Caki2 (cell line): Measurements from ENCODE around the gene DSTN. TPM values are rescaled to one million over a fixed set of nuclear protein-coding genes. Genes with fewer than 3 reads are reported as not detected.

ENCODE experiments used
- DNase-seq: peaks from one replicate; pipeline ENCODE4 v3.0.0-alpha.2; 2015; ENCODE audit warnings: low read depth
- in situ Hi-C: cut with HindIII; loops from 2 replicates; pipeline ENCODE4 v1.10.0; 2016; ENCODE audit warnings: low sequenced_read_pairs, low pct_unique_long_range_greater_than_20kb, mixed read lengths
- total RNA-seq: library from RNA; depleted of rRNA; stranded (reverse); fragments of >200 nt; shearing (Covaris generic); gene quantifications from 2 replicates; pipeline ENCODE4 v1.2.3, GENCODE V29; 2014; ENCODE audit warnings: low replicate concordance

The DSTN gene
- total RNA-seq, 1 experiment from 2014 or later = 935 TPM

DNA sequence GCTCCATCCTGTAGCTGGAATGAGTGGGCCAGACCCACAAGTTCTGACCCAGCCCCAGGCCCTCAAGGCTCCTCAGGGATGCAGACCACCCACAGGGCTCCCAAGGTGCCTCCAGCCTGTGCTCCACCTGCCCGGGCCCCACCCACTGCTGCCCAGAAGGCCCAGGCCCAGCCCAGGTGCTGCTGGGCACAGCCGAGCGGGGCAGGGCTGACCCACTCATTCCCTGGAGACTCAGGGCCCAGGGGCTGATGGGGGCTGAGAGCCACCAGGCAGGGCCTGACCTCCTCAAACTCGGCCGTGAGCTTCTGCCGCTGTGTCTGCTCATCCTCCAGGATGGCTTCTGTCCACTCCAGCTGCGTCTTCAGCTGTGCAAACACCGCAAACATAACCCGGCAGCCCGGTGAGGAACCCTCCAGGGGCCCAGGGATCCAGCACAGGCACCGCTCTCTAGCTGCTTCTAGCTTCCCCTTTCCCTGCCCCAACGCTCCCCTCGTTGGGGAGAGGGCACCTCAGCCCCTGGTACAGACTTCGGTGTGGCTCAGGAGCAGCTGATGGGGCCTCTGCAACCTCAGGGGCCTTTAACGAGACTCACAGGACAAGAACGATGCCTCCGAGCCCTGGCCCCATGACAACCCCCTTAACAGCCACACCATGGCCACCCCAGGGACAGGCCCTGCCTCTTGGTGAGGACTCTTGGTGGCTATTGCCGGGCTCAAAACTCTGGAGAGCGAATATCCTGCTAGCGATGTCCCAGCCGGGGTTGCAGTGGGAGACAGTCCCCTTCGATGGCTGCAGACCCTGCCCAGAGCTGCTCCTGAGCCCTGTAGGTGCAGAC is 46.0 kb downstream of the DSTN start:
- in situ Hi-C loops = no loop called here
- DNase-seq = no peak

DNA sequence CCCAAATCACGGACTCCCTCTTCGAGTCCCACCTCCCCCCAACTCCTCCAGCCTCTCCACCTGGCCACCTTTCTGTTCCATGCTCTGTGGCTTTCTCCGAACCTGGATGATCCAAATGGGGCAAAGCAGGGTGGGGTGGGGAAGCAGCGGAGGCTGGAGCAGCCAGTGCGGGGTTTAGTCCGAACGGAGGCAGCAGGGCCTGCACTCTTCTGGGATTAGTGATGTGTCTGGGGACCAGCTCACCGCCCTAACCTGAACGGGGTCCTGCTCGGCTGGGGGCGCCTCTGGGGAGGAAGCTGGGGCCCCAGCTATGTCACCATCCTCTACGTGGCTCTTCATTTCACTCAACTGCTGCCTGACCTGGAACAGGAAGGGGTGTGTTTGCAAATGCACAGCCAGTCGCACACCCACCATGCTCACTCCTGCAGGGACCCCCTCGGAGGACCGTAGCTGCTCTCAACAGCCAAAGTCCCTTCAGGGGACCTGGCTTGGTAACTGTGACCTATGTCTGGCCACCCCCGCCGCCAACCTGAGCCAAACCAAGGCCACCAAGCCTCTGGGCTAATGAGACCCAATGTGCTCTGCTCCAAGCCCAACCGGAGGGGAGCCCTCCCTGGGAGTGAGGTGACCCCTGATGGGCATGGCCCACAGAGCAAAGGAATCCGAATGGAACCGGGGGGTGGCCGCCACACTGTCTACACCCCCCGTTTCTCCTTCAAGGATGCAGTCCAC is 46.8 kb downstream of the DSTN start:
- DNase-seq = no peak
- in situ Hi-C loops = no loop called here

DNA sequence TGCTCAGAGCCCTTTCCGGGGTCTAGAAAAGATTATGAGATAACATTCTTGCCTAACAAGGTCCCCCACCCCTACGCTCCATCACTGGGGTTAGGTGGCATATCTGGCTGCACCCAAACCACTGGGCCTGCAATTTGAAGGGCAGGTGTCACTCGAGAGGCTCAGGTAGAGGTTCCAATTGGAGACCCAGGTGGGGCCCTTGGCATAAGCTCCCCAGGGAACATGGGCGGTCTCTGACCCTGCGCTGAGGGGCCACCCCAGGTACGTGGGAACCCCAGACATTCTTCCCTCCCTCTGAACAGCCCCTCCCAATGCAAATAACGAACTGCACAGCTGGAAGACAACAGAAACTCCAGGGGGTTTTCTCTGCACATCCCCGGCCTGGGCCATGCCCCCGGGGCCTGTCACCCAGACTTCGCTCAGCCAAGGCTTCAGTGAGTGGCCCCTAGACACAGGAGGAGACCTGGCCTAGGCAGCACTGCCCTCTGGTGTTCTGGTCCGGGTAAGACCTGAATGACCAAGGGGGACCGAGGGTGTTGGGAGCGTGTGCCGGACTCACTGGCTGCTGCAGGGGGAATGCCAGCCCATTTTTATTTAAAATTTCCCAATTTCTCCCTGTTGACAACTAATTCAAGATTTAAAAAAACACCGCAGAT is 47.5 kb downstream of the DSTN start:
- in situ Hi-C loops = no loop called here
- DNase-seq = no peak

DNA sequence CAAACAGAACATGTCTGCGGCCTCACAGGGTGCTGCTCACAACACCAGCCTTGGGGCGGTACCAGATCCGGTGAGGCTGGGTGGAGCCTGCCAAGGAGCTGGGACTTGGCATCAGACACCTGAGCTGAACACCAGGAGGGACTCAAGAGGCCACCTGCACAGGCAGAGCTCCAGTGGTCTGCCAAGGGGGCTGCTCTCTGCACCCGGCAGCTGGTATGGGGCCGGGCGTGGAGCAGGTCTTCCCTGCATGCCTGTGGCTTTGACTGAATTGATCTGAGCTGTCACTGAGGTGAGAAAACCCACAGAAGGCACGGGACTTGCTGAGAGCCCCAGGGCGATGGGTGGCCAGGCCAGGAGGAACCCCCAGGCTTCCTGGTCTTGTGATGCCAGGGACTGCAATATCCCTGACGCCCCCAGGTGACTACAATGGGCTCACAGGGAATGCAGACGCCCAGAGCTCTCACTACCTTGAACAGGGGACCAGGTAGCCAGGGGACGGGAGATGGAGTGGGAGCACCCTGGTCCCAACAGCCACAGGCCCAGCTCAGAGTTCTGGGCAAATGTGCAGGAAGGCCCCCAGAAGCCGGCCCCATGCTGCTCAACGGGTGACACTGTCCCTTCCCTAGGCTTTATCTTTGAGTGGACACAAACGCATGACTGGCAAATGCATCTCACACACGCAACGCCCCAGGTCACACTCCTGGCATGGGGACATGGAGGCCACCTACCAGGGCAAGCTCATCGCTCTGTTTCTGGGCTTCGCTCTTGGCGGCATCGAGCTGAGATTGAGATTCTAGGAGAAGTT is 48.2 kb downstream of the DSTN start:
- no peak for DNase-seq
- in situ Hi-C loops = no loop called here

DNA sequence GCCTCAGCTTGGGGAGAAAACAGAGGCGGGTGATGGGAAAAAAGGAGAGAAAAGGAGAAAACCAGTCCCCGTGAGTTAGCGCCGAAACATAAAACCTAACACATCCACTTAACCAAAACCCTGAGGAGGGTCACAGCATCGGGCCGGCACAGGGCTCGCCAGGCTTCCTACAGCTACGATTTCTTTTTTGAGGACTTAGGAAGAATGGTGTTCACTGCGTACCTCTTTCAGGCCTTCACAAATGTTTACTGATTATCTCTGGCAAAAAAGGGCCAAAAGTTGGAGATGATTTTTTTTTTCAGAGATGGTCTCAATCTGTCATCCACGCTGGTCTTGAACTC is 48.8 kb downstream of the DSTN start:
- no peak for DNase-seq
- in situ Hi-C loops = no loop called here

DNA sequence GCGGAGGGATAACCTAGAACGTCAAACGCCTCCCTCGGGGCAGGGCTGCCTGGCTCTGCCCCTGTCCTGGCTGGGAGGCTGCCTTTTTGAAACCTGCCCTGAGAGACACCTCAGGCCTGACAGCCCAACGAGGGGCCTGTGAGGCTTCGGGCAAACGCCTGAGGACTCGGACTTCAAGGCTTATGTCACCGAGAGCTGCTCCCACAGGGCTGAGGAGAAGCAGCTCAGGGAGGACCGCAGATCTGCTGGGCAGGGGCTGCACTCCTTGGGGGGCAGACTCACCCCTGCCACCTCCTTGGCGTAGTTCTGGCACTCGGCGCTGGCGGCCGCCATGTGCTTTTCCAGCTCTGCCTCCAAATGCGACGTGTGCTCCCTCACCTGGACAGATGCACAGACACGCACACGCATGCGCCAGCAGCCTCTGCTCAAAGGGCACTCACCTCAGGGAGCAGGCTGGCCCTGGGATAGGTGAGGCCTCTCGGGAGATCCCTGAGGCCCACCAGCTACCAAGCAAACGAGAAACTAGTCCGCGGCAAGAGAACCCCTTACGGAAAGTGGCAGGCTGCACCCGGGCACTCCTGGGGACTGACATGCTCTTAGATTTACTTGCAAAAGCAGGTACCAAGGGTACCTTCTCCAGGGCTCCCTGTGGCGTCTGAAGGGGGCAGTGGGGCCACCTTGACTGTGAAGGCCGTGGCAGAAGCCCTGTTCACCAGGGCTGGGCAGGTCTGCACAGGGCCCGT is 49.6 kb downstream of the DSTN start:
- in situ Hi-C loops = no loop called here
- no peak for DNase-seq

DNA sequence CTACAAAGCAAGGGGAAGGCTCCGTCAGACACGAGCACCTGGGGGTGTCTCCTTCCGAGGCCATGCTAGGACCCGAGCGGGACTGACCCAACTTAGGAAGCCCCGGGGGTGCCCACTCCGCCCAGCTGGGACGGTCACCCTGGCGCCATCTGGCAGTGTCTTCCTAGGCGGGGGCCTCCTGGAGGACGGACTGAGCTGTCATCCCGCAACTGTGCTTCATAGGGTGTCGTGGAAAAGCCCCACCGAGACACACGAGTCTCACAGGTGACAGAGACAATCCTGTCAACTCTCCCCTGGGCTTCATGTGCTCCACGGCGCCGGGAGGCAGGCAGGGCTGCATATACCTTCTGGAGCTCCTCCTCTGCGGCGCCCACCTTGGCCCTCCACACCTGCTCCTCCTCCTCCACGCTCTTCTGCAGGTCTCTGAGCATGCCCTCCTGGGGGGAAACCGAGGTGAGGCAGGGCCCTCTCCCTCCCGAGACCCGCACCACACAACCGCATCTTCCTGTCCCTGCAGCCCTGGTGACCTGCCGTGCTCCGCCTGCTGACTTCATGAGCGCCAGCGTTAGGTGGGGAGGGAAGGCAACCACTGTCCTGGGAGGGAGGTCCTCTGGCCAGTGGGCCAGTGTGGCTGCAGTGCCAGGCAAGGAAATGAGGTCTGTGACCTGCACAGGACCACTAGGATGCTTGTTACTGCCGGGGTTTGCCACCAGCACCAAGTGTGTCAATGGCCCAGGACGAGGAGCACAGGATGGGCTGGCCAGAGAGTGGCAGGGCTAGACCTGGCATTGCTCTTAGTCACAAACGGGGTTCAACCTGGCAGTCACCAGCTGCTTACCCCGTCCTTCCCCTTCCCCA is 50.7 kb downstream of the DSTN start:
- in situ Hi-C loops = no loop called here
- DNase-seq = no peak

DNA sequence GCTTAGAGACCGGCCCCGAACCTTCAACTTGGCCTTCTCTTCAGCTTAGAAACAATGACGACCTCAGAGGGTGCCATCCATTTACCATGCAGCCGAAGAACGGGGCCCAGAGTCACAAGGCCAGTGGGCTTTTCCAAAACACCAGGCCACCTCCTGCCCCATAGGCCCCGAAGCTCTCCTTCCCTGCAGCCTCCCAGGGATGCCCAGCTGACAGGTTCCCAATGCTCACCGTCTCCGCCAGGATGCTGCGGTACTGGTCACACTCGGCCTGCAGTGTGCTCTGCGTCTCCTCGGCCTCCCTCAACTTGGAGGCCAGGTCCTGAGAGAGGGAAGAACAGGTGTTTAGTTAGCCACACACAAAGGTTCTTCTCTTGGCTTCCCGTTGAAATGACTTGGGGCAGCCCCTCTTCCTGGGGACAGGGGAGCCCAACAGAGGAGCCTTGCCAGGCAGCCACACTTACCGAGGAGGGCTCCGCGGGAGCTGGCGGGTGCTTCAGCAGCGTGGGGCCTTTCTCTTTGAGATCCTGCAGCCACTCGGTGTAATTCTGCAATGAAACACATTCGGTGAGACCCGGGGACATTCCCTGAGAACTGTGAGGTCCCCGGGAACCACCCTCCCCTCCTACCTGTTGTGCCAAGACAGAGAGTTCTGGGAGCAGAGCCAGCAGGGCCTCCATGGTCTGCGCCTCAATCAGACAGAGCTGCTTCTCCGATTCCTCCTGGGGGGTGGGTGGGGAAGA is 51.5 kb downstream of the DSTN start:
- in situ Hi-C loops = no loop called here
- DNase-seq = no peak

DNA sequence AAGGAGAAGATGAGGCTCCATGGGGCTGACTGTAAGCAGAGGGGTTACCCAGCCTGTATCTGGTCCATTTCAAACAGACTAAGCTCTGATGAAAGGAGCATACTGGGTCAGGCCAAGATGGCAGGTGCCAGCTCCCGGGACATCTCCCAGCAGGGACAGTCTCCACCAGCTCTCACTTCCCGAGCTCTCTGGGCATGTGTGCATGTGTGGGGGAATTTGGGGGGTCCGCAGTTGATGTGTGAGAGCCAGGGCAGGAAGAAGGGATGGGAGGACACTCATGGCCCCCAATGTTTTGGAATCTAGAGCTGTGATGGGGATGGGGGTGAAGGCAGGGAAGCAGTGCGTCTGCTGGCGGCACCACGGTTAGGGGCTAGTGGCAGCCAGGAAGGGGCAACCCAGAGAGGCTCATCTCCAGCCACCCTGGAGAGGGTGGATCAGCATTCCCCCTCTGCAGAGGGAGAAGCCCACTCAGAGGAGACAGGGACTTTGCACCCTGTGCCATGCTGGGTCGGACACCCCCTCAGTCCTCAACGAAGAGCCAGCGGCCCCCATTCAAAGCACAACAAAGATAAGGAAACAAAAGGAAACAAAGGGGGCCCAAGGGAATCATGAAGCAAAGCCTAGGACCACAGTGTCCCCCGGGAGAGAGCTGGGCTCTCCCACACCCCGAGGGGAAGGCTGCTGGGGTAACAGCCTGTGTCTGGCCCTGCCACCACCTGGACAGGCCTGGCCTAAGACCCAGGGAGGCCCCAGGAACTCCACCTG is 52.4 kb downstream of the DSTN start:
- DNase-seq = no peak
- in situ Hi-C loops = no loop called here

DNA sequence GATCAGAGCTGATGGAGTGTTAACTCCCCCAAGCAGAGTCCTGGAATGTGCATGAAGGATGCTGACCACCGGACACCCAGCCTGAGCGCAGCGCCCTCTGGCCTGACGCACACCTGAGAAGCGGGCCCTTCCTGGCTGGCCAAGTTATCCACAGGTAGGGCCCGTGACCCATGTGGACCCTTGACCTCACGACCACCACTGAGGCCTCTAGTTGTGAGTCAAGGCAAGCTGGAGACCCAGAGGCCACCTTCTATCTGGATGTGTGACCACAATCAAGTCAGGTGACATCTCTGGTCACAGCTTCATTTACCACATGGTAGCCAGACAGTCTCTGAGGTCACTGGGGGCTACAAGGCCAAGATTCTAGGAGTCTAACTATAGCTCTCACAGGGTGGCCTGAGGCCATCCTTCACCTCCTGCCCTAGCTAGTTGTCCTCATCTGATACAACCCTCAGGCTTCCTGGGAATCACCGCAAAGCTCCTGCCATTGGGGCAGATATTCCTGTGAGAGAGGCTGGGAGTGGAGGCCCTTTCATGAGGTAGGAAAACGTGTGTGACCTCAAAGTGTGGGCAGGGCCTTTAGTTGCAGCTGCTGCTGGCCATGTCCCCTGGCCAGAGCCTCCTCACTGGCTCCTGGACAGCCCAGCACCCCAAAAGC is 53.1 kb downstream of the DSTN start:
- no peak for DNase-seq

DNA sequence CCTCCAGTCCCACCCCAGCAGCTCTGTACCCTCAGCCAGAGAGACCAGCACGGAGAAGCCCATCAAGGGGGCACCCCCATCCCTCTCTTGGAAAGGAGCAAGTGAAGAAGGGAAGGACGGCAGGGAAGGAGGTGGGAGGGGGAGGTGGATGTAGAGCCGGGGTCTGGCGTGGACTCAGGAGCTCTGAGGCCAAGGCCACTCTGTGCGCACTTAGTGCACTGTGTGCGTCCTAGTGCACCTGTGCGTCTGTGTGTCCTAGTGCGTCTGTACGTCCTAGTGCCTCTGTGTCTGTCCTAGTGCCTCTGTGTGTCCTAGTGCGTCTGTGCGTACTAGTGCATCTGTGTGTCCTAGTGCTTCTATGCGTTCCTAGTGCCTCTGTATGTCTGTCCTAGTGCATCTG is 54.2 kb downstream of the DSTN start:
- in situ Hi-C loops = no loop called here

More for the DNA sequence above, 53.1 kb downstream of the DSTN start:
- in situ Hi-C loops = no loop called here

DNA sequence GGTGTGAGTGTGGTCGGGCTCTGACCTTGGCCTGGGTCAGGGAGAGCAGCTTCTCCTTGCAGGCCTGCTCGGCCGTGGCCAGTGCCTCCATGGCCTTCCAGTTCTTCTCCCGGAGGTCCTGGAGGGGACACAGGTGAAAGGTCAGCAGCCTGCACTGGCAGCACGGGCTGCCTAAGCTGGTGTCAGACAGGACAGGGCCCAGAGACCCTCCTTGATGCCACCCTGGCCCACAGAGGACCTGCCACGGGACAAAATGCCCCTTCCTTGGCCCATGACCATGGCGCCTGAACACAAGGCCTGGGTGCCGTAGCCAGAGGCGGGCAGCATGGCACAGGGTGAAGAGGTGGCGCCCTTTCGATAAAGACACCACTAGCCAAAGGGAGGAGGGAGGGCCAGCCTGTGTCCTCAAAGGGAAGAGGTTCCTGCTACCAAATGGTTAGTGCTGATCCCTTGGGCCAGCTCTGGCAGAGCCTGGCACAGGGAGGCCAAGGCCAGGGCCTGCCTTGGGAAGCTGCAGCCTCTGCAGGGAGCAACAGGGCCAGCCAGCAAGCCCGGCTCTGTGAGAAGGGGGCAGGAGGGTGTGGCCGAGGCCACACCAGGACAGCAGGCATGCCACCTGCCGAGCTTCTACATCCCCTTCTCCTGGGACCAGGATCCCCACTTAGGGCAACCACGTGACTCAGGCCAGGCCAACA is 54.8 kb downstream of the DSTN start:
- in situ Hi-C loops = no loop called here
- no peak for DNase-seq

More for the DNA sequence above, 54.2 kb downstream of the DSTN start:
- no peak for DNase-seq

DNA sequence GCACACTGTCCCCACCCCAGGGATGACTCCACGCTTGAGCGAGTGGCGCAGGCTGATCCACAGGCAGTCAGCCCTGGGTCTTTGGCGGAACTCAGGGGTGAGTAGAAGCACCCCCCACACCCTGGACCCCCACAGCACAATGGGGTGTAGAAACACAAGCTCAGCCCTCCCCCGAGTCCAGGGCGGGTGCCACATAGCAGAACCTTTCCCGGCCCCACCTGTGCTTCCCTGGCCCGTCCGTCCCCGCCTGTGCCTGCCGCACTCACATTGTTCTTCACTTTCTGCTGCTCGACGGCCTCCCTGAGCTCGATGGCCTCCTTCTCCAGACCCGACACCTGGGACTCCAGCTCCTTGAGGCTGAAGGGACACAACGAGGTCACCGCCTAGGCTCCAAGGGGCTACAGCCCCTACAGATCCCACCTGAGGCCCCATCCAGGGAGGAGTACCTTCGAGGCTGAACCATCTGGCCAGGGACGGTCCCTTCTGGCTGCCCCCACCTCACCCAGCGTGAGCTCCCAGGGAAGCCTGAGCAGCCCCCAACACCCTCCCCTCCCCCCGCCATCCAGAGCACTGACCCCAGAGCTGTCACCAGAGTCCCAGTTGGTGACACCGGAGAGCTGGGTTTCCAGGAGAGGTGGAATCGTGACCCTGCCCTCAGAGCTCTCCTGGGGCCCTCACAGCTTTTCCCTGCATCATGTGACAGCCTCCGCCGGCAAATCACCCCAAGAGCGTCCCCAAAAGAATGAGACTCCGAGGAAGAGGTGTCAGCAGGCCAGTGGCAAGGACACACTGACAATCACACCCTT is 55.6 kb downstream of the DSTN start:
- in situ Hi-C loops = no loop called here
- no peak for DNase-seq
